Measurements from ENCODE around the gene LIF.

Gene LIF

DNA sequence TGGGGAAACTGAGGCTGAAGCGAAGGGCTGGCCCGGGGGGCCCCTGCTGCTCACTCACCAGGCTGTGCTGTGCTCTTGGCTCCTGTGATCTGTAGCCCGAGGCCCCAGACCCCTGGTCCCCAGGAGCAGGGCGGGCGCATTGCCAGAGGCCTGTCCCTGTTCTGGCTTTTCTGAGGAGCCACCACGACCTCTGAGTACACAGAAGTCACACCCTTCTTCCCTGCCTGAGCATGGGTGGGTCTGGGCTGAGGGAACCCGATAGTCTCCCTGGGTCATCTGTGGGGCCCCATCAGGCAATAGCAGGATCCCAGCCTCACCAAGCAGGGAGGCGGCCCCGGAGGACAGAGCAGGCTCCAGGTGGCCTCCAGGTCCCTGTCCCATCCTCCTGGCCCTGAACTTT lies 37.6 kb upstream of the LIF start:
- DNase-seq, result no peak

DNA sequence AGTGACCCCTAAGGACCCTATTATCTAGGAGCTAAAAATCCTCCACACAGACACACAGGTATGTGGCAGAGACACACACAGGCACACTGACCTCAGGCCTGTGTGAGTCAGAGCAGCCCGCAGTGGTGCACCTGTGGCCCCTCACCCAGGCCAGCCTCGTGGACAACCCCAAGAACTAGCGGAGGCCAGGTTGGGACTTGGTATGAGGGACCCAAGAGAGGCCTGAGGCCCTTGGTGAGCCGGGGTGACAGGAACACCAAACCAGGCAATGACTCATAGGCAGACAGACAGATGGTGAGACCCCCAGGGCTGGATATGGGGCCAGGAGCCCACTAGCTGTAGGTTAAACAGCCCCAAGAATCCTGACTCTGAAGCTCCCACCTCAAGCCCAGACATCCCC lies 36.8 kb upstream of the LIF start:
- DNase-seq, result no peak

DNA sequence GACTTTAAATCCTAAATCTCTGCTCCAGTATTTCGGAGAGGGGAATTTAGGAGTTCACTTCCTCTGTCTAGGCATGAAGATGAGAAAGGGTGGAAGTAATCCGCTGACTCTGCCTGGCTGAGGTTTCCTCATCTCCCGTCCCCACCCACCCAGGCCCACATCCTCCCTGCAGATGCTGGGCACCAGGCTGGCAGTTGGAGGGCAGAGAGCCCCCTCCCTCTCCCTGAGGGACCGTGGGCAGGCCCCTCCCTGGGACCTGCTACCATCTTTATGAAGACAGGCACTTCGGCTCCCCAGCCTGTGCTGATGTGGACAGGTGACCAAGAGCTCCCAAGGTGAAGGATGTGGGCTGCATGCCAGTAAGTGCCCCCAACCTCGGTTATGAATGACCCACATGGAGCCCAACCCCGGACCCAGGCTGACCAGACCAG lies 36.1 kb upstream of the LIF start:
- DNase-seq, result no peak

DNA sequence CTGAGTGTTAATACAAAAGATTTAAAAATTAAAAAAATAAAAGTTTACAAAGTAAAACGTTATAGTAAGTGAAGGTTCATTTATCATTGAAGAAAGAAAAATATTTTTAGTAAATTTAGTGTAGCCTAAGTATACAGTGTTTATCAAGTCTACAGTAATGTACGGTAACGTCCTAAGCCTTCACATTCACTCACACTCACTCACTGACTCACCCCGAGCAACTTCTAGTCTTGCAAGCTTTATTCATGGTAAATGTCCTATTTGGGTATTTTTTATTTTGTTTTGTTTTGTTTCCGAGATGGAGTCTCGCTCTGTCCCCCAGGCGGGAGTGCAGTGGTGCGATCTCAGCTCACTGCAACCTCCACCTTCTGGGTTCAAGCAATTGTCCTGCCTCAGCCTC lies 33.9 kb upstream of the LIF start:
- DNase-seq, result no peak

DNA sequence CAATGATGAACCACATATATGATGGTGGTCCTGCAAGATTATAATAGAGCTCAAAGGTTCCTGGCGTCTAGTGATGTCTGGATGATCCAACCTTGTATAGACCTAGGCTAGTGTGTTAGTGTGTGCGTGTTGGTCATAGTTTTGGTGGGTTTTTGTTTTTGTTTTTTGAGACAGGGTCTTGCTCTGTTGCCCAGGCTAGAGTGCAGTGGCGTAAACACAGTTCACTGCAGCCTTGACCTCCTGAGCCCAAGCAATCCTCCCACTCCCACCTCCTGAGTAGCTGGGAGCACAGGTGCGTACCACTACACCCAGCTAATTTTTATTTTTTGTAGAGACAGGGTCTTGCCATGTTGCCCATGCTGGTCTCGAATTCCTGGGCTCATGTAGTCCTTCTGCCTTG lies 33.4 kb upstream of the LIF start:
- DNase-seq, result no peak

DNA sequence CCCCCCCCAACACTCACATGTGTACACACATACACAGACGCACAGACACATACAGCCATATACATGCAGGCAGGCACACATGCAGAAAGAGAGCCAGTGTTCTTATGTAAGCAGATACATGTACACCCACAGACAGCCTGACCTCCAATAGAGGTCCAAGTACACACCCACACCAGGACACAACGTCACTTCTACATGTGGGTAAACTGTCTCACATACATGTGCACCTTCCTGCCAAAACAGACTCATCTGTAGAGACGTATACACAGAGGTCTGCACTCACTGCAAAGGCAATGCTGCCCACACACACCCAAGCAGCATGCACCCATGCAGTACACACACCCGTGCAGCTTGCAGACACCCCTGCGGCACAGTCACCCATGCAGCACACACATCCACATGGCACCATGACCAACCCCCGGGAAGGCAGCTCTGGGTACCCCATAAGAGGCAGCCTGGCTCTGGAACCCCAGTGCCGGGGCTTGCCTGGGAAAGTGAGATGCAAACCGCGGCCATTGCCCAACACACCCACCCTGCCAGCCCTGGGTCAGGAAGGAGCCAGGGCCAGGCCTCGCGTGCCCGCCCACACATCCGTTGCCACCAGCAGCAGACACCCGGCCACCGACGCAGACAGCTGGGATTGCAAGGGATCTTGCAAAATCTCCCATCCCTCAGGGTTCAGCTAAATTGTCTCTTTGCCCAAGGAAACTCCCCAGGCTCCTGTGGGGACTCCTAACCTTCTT lies 32.7 kb upstream of the LIF start:
- no peak for DNase-seq

DNA sequence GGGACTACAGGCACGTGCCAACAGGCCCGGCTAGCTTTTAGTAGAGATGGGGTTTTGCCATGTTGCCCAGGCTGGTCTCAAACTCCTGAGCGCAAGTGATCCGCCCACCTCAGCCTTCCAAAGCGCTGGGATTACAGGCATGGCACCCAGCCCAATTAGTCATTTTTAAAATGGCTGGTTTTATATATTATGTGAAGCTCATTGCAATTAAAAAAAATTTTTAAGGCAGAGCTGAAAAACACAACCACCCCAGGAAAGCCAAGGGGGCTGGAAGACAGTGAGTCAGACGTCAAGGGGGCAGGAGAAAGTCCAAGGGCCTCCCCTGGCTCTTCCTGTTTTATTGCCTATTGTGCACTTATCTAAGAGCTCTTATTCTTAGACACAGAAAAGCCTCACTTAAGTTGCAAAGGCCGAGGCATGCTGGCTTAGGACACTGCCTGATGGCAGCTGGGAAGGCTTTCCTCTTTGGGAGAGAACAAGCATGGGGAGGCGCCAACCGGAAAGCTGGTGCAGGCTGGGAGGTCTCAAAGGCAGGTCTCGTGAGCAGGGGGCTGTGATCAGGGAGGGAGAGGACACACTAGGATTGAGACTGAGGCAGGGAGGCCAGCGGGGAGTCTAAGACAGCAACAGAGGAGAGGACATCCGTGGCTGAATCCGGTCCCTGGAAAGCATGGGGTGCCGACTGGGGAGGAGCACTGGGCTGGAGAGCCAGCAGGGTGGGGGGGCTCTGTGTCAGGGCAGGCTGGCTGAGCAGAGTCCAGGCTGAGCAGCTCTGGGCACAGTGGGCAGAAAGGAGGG lies 31.2 kb upstream of the LIF start:
- DNase-seq, result peak; percentile 77

DNA sequence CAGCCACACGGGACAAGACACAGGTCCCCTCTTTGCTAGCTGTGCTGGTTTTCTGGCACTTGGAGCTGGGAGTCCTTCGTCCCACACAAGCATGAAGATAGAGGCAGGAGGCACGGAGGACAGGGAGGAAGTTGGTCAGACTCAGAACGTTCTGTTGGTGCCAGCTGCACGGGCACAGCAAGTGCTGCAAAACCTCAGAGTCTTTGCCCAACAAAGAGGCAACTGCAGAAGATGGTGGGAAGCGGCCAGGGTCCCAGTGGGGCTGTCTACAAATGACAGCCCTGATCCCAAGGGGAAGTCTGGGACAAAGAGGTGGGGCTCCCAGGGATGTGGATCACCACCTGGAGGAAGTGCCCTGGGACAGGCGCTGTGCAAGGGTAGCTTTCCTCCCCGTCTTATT lies 29.5 kb upstream of the LIF start:
- no peak for DNase-seq

DNA sequence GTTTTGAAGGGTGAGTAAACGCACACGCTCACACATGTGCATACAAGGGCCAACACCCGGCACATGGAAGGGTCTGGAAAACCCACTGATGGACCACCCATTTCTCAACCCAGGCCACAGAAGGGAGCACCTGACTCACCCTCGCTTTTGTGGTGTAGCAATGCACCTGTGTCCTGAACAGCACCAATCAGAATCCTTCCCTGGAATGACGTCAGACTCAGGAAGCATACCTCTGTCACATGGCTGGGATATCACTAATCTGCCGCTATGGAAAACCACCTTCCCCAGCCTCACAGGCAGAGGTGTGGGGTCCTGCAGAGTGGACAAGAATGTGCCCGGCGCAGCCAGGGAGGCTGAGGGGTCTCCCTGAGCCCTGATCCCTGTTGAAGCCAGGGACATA lies 29.1 kb upstream of the LIF start:
- DNase-seq, result no peak

DNA sequence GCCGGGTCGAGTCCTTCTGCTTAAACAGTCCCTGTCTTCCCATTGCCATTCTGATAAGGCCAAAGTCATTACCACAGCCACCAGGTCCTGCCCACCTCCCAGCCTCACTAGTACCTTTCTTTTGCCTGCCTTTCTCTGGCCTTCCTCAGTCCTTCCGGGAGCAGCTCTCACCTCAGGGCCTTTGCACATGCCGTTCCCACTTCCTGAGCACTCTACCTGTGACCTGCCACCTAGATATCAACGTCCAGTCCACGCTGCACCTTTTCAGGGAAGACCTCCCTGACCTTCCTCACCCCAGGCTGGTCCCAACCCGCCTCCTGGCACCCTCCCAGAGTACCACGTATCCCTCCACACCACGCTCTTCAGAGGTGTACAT lies 27.9 kb upstream of the LIF start:
- no peak for DNase-seq

DNA sequence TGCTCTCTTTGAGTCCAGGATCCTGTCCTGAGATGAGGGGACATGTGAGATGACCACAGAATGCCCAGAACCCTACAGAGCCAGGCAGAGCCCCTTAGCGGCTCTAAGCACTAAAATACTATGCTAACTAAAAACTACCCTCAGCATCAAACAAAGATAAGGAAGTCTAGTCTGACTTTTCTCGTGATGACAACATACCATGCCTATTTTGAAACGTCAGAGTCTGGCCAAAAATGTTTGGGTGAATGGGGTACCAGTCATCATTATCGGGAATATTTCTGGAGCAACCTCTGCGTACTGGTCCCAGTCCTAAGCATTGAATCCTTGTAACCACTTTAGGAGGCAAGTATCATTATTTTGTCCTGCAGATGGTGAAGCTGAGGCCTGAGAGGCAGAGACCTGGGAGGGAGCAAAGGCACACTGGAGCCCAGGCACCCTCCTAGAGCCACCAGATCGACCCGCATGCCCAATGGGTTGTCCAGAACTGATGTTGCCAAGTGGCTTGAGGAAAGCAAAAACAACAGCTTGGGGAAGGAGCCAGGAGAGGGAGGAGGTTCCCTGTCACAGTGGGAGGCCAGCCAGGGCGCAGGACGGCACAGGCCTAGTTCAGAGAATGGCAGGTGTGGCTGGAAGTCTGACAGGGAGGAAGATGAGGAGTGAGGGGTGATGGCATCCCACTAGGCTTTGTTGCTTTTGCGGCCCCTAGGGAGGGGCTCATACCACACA lies 27.3 kb upstream of the LIF start:
- no peak for DNase-seq

DNA sequence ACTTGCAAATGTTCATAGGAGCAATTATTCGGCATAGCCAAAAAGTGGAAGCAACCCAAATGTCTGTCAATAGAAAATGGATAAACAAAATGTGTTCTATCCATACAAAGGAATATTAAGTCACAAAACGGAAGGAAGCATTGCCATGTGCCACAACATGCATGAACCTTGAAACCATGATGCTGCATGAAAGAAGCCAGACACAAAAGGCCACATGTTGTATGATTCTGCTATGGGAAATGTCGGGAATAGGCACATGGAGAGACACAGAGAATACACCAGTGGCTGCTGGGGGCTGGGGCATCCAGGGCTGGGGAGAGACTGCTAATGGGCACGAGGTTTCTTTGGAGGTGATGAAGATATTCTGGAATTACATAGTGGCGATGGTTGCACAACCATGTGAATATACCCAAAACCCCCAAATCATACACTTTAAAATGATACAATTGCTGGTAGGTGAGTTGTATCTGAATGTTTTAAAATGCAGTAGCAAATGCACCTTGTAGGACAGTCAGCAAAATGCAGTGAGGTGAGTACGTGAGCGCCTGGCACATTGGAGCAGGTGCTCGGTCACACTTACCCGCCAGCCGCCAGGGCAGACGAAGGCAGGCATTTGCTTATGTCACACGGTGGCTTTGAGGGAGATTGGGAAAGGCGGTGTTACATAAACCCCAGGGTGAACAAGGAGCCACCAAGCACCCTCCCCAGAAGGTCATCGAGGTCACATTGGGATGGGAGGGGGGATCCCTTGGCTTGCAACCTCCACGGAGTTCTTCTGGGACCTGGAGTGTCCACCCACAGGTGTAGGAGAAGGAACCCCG lies 26.4 kb upstream of the LIF start:
- no peak for DNase-seq

DNA sequence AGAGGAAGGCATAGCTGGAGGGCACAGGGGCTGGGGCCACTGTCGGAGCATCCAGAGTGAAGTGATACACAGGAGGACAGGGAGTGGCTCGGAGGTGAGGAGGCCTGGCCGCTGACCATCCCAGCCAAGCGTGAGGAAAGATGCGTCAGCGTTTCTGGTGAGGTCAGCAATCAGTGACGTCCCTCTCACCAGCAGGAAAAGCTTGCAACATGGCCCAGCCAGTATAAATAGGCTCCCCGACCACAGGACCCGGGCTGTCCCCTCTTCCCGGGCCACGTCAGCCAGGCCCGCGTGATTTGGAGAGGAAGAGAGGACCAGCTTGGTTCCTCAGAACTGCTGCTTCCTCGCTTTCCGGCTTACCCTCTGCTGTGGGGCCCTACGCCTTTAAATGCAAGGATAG lies 24.3 kb upstream of the LIF start:
- no peak for DNase-seq

DNA sequence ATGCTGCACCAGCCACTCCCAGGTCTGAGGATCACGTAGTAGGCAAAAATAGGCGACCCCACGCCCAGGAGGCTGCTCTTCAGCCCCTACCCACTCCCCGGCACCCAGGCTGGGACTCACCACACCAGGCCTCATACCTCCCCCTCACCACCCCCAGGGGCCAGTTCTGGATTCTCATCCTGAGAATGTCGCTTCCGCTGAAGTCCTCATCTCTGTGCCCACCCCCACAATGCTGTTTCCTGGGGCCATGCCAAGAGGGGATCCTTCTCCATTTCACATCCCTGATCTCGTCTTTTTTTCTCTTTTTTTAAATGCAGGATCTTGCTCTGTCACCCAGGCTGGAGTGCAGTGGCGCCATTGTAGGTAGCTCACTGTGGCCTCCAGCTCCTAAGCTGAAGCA lies 21.8 kb upstream of the LIF start:
- no peak for DNase-seq

DNA sequence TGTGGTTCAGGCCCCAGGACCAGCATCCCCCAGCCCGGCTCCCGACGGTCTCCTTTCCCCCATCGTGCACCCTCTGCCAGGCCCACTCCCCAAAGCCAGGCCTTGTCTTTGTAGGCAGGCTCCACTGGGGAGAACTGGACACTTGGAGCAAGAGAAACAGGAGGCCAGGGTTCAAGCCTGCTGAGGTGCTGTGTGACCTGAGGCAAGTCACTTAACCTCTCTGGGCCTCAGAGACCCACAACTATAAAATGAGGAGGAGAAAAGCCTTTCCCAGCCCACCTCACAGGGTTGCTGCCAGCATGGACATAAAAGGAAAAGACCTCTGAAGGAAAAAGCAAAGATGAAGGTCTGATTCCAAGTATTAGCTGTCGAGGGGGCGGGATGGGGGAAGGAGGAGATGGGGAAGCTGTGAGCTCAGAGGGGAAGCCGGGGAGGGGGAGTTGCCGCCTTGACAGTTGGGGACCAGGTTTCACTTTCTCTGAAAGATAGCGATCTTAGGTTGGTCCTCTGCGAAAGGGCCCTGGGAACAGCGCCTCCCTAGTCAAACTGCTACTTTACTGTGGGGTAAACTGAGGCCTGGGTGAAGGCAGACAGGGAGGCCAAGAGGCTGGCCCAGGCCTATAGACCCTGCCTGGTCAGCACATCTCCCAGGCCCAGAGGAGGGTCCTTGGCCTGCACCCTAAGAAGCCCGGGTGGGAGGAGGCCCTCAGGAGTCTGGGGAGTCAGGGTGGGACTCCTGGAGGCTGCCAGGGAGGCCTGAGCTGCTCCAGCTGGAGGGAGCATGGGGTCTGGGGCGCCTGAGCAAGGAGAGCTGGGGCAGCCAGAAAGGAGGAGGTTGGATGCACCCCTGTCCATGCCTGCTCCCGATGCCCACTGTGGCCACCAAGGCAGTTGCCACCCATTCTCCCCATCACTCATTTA lies 21.1 kb upstream of the LIF start:
- DNase-seq, result no peak

DNA sequence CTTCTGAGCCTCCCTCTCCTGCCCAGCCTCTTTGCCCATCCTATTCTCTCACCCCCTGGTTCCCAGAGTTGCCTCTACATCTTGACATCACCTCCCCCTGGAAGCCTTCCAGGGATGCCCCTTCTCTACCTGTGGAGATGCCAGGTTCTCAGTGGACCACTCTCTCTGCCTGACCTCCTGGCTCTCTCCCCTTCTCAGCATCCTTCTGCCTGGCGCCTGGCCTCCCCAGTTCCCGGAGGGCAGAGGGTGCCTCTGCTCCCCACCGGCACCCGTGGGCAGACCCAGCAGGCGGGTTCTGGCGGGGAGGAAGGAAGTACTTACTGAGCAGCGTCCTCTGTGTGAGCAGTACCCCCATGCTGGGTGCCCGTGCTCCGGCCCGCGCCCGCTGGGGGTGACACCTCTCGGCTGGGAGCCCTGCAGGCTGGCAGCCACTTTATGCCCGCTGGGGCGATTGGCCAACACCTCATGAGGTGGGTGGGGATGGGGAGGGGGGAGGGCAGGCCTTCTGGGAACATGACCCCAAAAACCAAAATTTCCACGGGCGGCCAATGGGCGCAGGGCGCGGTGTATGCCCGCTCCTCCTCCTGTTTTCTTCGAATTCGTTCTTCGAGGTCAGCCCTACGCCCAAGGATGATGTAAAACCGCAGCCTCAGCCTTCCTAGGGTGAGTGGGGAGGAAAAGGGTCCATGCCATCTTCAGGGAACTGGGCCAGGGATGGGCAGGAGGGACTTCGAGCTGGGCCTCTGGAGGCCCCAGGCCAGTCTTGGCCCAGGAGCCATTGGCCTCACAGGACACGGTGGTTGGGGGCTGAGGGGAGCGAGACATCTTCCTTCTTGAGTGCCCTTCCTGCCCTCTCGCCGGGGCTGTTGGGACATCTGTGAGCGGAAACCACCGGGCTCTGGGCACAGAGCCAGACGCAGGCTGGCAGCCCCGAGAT lies 20.2 kb upstream of the LIF start, which contains the start of gene OSM:
Gene OSM, minus strand, starts transcription at position 407 of the 937 bp plus-strand sequence. Its CDS starts 52 bp downstream, at position 355.
- DNase-seq, result no peak

DNA sequence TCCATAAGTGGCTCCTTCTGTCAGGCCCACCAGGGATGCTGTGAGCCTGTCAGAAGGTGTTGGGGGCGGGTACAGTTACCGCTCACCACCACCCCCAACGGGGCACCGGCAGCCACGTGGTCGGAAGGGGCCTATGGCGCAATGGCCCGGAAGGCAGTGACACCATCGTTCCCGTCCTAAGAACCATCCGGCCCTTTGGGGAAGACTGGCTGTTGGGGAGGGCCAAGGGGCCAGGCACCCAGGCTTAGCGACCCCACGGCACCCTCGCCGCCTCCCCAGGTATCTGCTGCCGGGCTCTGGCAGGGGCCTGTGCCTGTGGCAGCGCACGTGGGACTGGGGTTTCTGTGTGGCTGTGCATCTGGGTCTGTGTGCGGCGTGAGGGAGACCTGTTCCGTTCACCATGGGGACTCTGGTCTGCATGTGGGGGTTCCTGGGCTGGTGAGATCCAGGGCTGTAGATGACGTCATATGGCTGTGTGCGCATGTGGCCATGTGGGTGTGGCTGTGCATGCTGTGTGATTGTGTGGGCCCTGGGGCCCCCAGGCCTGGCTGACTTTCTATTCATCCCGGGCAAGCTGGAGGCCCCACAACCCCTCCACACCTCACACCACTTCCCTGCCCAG lies 19.4 kb upstream of the LIF start:
- DNase-seq, result no peak

DNA sequence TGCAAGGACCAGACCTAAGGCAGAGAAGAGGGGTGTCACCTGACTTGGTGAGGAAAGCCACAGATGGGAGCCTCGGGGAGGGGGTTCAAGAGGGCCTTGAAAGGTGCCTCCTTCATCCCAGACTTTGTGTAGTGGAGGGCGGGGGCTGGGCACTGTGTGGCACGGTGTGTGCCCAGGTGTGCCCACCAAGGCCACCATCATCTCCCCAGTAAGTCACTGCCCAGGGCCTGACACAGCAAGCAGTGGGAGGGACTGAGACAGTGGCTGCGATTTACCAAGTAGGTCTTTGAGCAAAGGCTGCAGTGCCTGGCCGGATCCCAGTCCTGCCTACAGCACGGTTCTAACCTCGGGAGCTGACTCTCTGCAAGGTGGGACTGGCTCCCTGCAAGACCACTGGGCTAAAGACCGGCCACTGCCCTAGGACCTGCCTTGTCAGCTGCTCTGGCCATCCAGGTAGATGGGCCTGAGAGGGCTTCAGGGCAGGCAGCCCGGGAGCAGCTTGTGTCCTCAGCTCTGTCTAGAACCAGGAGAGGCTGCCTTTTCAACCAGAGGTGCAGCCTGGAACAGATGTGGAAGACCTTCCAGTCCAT lies 18.7 kb upstream of the LIF start:
- no peak for DNase-seq

DNA sequence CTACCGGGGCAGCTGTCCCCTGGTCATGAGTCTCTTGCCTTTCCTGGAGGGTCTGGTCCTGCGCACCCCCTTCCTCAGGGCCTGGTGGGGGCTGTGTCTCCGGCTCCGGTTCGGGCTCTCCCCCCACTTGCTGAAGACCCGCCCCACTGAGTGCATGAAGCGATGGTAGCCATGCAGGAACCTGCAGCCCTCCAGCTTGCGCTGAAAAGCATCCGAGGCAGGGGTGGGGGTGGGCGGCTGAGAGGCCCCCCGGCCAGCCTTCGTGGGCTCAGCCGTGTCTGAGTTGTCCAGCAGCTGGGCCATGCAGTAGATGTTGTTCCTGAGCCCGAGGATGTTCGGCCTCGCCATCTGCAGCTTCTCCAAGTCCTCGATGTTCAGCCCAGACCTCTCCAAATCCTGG lies 17.3 kb upstream of the LIF start:
- no peak for DNase-seq
